IPS-18a (cell line): ENCODE data around the gene CSK.
"Not testable (repeated sequence)": the region's sequence is repeated elsewhere in the genome, so short reads cannot be mapped to it uniquely, and the experiment has no call there.

Source experiments
- H3K27ac ChIP-seq: one replicate; pipeline ENCODE4 v1.5.1; 2013; ENCODE audit warnings: low read length
- H3K27me3 ChIP-seq: one replicate; pipeline ENCODE4 v1.6.1; 2013; ENCODE audit warnings: mild to moderate bottlenecking, low read length; ENCODE audit not compliant: control insufficient read depth, insufficient read depth
- H3K36me3 ChIP-seq: one replicate; pipeline ENCODE4 v1.6.1; 2013; ENCODE audit warnings: low read depth, low read length; ENCODE audit not compliant: control insufficient read depth
- H3K4me1 ChIP-seq: one replicate; pipeline ENCODE4 v1.6.1; 2013; ENCODE audit warnings: low read depth, low read length; ENCODE audit not compliant: control insufficient read depth
- H3K4me3 ChIP-seq: one replicate; pipeline ENCODE4 v1.5.1; 2013; ENCODE audit warnings: low read length
- H3K9ac ChIP-seq: one replicate; pipeline ENCODE4 v1.6.1; 2013; ENCODE audit warnings: mild to moderate bottlenecking, low read length, moderate library complexity
- H3K9me3 ChIP-seq: one replicate; pipeline ENCODE4 v1.6.1; 2013; ENCODE audit warnings: low read depth, low read length; ENCODE audit not compliant: control insufficient read depth

Gene CSK

GRCh38 chr15:74784426-74785193 is 2.7 kb downstream of the CSK start:
- Histone ChIP-seq H3K4me1 (peaks cover 36% of the 10 kb centered on the region), H3K27me3 (peaks cover 18% of the 10 kb centered on the region), H3K9ac (no peak overlapping the region), H3K9me3 (no peaks in the 10 kb centered on the region), H3K27ac (no peak overlapping the region), H3K4me3 (no peak overlapping the region), H3K36me3 (no peaks in the 10 kb centered on the region)

- peaks cover 36% of the 10 kb centered on the region for H3K4me1 ChIP-seq
- no peak overlapping the region for H3K4me3 ChIP-seq
- H3K9ac ChIP-seq = no peak overlapping the region
- H3K36me3 ChIP-seq = no peaks in the 10 kb centered on the region
- H3K27me3 ChIP-seq = peaks cover 12% of the 10 kb centered on the region
- no peak overlapping the region for H3K27ac ChIP-seq
- H3K9me3 ChIP-seq = no peaks in the 10 kb centered on the region
These were observed 3.5 kb downstream of the CSK start for GRCh38 chr15:74785194-74786032.

- H3K9me3 ChIP-seq, H3K27me3 ChIP-seq, H3K36me3 ChIP-seq, H3K27ac ChIP-seq, H3K9ac ChIP-seq, H3K4me3 ChIP-seq: not testable (repeated sequence)
- H3K4me1 ChIP-seq = peaks cover 34% of the 10 kb centered on the region
These were observed 4.2 kb downstream of the CSK start for GRCh38 chr15:74786081-74786480.

GRCh38 chr15:74786551-74787165 is 4.8 kb downstream of the CSK start:
- Histone ChIP-seq H3K27me3 (no peaks in the 10 kb centered on the region), H3K9me3 (no peaks in the 10 kb centered on the region), H3K9ac (no peak overlapping the region), H3K4me1 (peaks cover 29% of the 10 kb centered on the region), H3K27ac (no peak overlapping the region), H3K36me3 (no peaks in the 10 kb centered on the region), H3K4me3 (no peak overlapping the region)

GRCh38 chr15:74787251-74788041 is 5.6 kb downstream of the CSK start:
- no peak overlapping the region for H3K9ac ChIP-seq
- H3K27ac ChIP-seq = no peak overlapping the region

GRCh38 chr15:74788042-74788682 is 6.3 kb downstream of the CSK start:
- no peaks in the 10 kb centered on the region for H3K9me3 ChIP-seq
- H3K9ac ChIP-seq = no peak overlapping the region
- no peak overlapping the region for H3K4me3 ChIP-seq
- no peak overlapping the region for H3K27ac ChIP-seq
- H3K36me3 ChIP-seq = no peaks in the 10 kb centered on the region
- H3K4me1 ChIP-seq = peaks cover 26% of the 10 kb centered on the region
- no peaks in the 10 kb centered on the region for H3K27me3 ChIP-seq

More at GRCh38 chr15:74787251-74788041, 5.6 kb downstream of the CSK start:
- Histone ChIP-seq H3K9me3 (no peaks in the 10 kb centered on the region), H3K4me1 (peaks cover 29% of the 10 kb centered on the region), H3K27me3 (no peaks in the 10 kb centered on the region), H3K4me3 (no peak overlapping the region), H3K36me3 (no peaks in the 10 kb centered on the region)

GRCh38 chr15:74788683-74789151 is 6.8 kb downstream of the CSK start:
- H3K27ac ChIP-seq = no peak overlapping the region
- H3K36me3 ChIP-seq = no peaks in the 10 kb centered on the region
- H3K27me3 ChIP-seq = no peaks in the 10 kb centered on the region
- no peak overlapping the region for H3K4me3 ChIP-seq
- H3K9ac ChIP-seq = no peak overlapping the region
- no peaks in the 10 kb centered on the region for H3K9me3 ChIP-seq
- H3K4me1 ChIP-seq = peaks cover 20% of the 10 kb centered on the region

GRCh38 chr15:74789171-74789631 is 7.3 kb downstream of the CSK start:
- no peak overlapping the region for H3K9ac ChIP-seq

GRCh38 chr15:74789741-74790079 is 7.8 kb downstream of the CSK start:
- Histone ChIP-seq H3K27me3 (no peaks in the 10 kb centered on the region), H3K4me3 (no peak overlapping the region), H3K27ac (no peak overlapping the region), H3K4me1 (peaks cover 19% of the 10 kb centered on the region), H3K36me3 (no peaks in the 10 kb centered on the region), H3K9ac (no peak overlapping the region), H3K9me3 (no peaks in the 10 kb centered on the region)

More at GRCh38 chr15:74789171-74789631, 7.3 kb downstream of the CSK start:
- H3K4me1 ChIP-seq = peaks cover 19% of the 10 kb centered on the region
- H3K27me3 ChIP-seq = no peaks in the 10 kb centered on the region
- no peaks in the 10 kb centered on the region for H3K9me3 ChIP-seq
- no peak overlapping the region for H3K4me3 ChIP-seq
- H3K27ac ChIP-seq = no peak overlapping the region
- H3K36me3 ChIP-seq = no peaks in the 10 kb centered on the region

- no peak overlapping the region for H3K4me3 ChIP-seq
- no peaks in the 10 kb centered on the region for H3K36me3 ChIP-seq
- no peak overlapping the region for H3K9ac ChIP-seq
- H3K9me3 ChIP-seq = no peaks in the 10 kb centered on the region
- peaks cover 19% of the 10 kb centered on the region for H3K4me1 ChIP-seq
- no peak overlapping the region for H3K27ac ChIP-seq
- no peaks in the 10 kb centered on the region for H3K27me3 ChIP-seq
These were observed 8.4 kb downstream of the CSK start for GRCh38 chr15:74790080-74790916.
